Measurements from ENCODE around the gene LAMTOR4.
A peak's percentile ranks its signal among the peaks of the same experiment; 100 is the strongest.

LAMTOR4 gene

DNA sequence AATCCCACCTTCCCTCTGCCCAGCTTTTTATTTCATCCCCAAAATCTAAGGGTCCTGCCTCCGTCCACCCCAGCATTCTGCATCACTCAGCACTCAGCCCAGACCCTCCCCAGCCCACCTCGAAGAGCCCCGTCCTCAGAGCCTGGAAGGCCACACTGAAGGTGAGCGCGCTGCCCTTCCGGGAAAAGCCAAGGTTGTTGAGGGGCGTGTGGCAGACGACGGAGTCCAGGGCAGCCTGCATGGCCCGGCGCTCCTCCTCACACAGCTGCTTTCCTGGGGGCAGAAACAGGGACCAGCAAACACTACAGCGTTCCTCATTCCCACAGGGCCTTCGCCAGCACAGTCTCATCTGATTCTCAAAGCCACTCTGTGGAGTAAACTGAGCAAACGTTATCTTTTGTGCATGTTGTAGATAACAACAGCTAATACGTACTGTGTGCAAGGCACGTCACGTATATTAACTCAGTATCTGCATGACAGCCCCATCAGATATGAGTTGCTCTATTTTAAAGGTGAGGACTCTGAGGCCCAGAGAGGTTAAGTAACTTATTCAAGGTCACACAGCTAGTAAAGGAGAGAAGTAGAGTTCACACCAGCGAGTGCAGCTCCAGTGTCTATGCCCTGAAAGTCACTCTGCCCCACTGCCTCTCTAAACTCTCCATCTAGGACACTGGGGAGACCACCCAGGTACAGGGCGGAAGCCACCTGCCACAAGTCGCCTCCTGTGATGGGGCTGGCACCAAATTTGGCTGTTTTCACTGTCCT, 7.0 kb downstream of the LAMTOR4 start:
- no peak overlapping the region for H3K4me3 ChIP-seq (ENCODE audit: low read depth, low read length)
- TF ChIP-seq CTCF (IDR thresholded peaks at IDR 0.05; ENCODE audit: control insufficient read depth, extremely low read depth, insufficient read depth), result no peak
- no peak for DNase-seq (ENCODE audit: low read depth)

GRCh38 chr7:100156331-100157068, 7.8 kb downstream of the LAMTOR4 start:
- no peak overlapping the region for H3K4me3 ChIP-seq (ENCODE audit: low read depth, low read length)
- TF ChIP-seq CTCF (IDR thresholded peaks at IDR 0.05; ENCODE audit: control insufficient read depth, extremely low read depth, insufficient read depth), result no peak

GRCh38 chr7:100157069-100157333, 8.3 kb downstream of the LAMTOR4 start:
- DNase-seq (ENCODE audit: low read depth), result no peak
- peak overlapping the region; percentile 76 for H3K4me3 ChIP-seq (ENCODE audit: low read depth, low read length)
- no peak for TF ChIP-seq CTCF (IDR thresholded peaks at IDR 0.05; ENCODE audit: control insufficient read depth, extremely low read depth, insufficient read depth)

More at GRCh38 chr7:100156331-100157068, 7.8 kb downstream of the LAMTOR4 start:
- DNase-seq (ENCODE audit: low read depth), result no peak

- no peak for DNase-seq (ENCODE audit: low read depth)
- TF ChIP-seq CTCF (IDR thresholded peaks at IDR 0.05; ENCODE audit: control insufficient read depth, extremely low read depth, insufficient read depth), result no peak
- H3K4me3 ChIP-seq (ENCODE audit: low read depth, low read length), result peak overlapping the region; percentile 76
Observed at GRCh38 chr7:100157334-100158228, 8.9 kb downstream of the LAMTOR4 start.

GRCh38 chr7:100158229-100159098, 9.7 kb downstream of the LAMTOR4 start, which contains the start of gene TRAPPC14:
TSS of gene TRAPPC14 (minus strand) at chr7:100158723. CDS start at chr7:100158499, 224 bp downstream.
- no peak for DNase-seq (ENCODE audit: low read depth)
- TF ChIP-seq CTCF (IDR thresholded peaks at IDR 0.05; ENCODE audit: control insufficient read depth, extremely low read depth, insufficient read depth), result no peak
- peak within 1 kb of the TSS; percentile 76 for H3K4me3 ChIP-seq (ENCODE audit: low read depth, low read length)

DNA sequence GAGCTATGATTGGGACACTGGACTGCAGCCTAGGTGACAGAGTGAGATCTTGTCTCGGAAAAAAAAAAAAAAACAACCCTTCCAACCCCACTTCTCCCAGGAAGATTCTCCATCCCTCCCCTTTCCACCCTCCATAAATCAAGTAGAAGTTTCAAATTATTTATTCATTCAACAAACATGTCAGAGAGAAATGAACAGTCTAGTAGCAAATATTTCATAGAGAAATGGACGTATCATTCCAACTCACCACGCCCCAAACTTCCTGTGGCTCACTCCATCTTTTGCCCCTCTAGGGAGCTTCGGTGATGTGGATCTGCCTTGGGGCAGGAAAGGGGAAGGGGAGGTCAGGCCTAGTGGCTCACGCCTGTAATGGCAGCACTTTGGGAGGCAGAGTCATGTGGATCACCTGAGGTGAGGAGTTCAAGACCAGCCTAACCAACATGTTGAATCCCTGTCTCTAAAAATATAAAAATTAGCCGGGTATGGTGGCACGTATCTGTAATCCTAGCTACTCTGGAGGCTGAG, 10.4 kb downstream of the LAMTOR4 start:
- no peak for TF ChIP-seq CTCF (IDR thresholded peaks at IDR 0.05; ENCODE audit: control insufficient read depth, extremely low read depth, insufficient read depth)
- DNase-seq (ENCODE audit: low read depth), result no peak
- H3K4me3 ChIP-seq (ENCODE audit: low read depth, low read length), result peak overlapping the region; percentile 76
